GM12873 (cell line): Measurements from ENCODE around the gene PPM1B.

Source experiments
- TF ChIP-seq, protein P1 (sequence below): IDR thresholded peaks from 2 replicates; pipeline ENCODE4 v1.5.1; 2012; ENCODE audit warnings: low read depth, mild to moderate bottlenecking, moderate library complexity, low read length, control low read depth; ENCODE audit not compliant: insufficient read depth; ENCODE audit errors: missing control alignments

The PPM1B gene

DNA sequence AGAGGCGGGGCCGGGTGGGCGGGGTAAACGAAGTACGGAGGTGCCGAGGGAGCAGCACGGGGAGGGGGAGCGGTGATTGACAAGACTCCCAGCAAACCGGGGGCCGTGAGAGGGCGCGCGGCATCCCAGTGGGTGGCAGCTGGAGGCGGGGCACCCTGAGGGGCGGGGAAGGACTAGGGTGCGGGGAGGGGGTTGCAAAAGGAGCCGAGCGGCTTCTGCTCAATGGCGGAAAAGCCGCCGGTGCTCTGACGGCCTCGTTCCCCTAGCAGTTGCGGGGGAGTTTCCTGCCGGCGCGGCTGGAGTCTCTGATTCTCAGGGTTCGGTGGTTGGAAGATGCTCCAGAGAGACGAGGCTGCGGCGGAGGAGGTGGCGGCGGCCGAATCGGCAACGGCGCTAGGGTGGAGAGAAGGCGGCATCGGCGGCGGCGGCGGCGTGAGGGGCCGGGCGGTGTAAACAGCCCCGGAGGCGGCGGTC is at the start of gene PPM1B:
Gene PPM1B, plus strand, starts transcription at position 195 of the 474 bp plus-strand sequence. CDS start 32,325 bp downstream, outside the sequence.
- TF ChIP-seq, protein P1, sequence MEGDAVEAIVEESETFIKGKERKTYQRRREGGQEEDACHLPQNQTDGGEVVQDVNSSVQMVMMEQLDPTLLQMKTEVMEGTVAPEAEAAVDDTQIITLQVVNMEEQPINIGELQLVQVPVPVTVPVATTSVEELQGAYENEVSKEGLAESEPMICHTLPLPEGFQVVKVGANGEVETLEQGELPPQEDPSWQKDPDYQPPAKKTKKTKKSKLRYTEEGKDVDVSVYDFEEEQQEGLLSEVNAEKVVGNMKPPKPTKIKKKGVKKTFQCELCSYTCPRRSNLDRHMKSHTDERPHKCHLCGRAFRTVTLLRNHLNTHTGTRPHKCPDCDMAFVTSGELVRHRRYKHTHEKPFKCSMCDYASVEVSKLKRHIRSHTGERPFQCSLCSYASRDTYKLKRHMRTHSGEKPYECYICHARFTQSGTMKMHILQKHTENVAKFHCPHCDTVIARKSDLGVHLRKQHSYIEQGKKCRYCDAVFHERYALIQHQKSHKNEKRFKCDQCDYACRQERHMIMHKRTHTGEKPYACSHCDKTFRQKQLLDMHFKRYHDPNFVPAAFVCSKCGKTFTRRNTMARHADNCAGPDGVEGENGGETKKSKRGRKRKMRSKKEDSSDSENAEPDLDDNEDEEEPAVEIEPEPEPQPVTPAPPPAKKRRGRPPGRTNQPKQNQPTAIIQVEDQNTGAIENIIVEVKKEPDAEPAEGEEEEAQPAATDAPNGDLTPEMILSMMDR: no peak

DNA sequence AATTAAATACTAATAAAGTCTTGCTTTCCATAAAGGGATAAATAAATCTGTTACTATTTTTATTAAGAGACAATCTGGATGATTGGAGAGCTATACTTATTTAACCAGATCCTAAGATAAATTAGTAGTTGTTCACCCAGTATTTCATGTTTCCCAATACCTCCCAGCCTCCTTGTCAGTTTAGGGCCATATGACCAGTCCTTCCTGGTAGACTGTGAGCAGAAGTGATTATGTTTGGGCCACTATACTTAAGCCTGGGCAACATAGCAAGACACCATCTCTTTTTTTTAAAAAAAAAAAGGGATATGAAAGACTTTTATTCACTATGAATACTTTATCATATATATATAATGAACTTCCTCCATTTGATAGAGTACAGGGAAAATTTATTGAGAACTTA is 48.8 kb upstream of the PPM1B start:
- TF ChIP-seq, protein P1: no peak

DNA sequence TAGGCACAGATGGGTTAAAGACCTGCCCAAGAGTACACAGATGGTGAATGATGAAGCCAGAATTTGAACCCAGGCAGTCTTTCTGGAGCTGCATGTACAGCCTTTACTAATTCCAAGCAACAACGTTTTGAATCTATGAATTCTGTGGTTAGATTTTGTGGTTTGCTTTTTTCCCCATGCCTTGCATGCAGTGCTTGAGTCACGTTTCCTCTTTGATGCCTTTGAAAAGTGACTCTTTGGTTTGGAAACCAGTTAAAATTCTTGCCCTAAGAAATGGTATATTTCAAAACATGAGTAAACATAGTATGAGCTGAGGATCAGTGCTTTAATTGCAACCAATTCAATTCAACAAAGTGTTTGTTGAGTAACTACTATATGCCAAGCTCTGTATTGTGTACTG is 48.2 kb upstream of the PPM1B start:
- TF ChIP-seq, protein P1: no peak

DNA sequence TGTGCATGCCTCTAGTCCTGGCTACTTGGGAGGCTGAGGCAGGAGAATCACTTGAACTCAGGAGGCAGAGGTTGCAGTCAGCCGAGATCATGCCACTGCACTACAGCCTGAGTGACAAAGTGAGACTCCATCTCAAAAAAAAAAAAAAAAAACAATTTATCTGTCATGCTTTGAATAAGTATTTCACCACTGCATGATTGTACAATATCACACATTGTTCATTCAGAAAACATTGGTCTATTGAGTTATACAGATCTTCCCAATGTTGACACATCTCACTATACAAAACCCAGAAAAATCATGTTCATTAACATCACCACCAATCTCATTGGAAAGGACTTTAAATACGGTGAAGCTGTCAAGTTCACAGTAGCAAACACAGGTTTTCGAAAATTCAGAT is 46.8 kb upstream of the PPM1B start:
- TF ChIP-seq, protein P1: no peak

GRCh38 chr2:44124500-44124899 is 44.2 kb upstream of the PPM1B start:
- TF ChIP-seq, protein P1: no peak

GRCh38 chr2:44126106-44126797 is 42.4 kb upstream of the PPM1B start:
- TF ChIP-seq, protein P1: no peak

DNA sequence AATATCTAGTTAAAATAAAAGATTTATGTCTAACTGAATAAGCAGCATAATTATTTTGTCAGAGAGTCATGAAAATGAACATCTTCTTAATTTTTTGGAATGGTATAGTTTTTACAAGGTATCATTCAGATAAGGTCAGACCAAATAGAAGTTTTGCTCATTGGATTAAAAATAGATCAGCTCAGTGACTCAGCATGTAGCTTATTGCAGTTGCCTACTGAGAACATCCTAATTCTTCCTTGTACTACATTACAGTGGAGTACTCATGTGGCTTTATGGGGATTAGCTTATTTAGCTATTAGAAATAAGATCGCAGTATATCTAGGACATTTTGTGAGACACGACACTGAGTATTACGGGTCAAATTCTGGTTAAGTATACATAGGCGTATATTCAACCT is 38.2 kb upstream of the PPM1B start:
- TF ChIP-seq, protein P1: no peak
